GM12878 (cell line): ENCODE results near the gene ATF4. TPM values are rescaled to one million over a fixed set of nuclear protein-coding genes. Genes with fewer than 3 reads are reported as not detected.

Experiments used
- ATAC-seq: fragments of 200-7000 bp; cut with Tn5 transposase; 3 replicates; pipeline ENCODE4 v1.9.1; 2020; ENCODE audit warnings: mild to moderate bottlenecking, moderate library complexity
- BruUV-seq: library from RNA; stranded (reverse); fragments of 400-500 nt; replicated peaks from 2 replicates; lab custom pipeline; 2021; lab: Mats Ljungman, UMichigan
- CTCF ChIA-PET: fragments of 300-600 bp; sonication (Branson Sonifier 250); formaldehyde crosslinking; extraction: SDS; loops from one replicate; lab custom pipeline; 2021; ENCODE audit warnings: inconsistent platforms; lab: Yijun Ruan, JAX
- POLR2A ChIA-PET: fragments of 350-600 bp; formaldehyde crosslinking; extraction: SDS; loops from one replicate; lab custom pipeline; 2021; ENCODE audit warnings: inconsistent platforms; lab: Charles Lee
- RAD21 ChIA-PET: fragments of 300-600 bp; sonication (Branson Sonifier 250); formaldehyde crosslinking; loops from one replicate; lab custom pipeline; 2023; ENCODE audit warnings: antibody characterized with exemption; ENCODE audit not compliant: unreplicated experiment; lab: Charles Lee
- SMC1A ChIA-PET: fragments of 300-600 bp; sonication (Branson Sonifier 250); formaldehyde crosslinking; loops from one replicate; lab custom pipeline; 2023; ENCODE audit not compliant: unreplicated experiment, uncharacterized antibody; lab: Charles Lee
- DNase-seq: peaks from one replicate; pipeline ENCODE4 v3.0.0-alpha.2; 2011; ENCODE audit warnings: low read depth, low spot score
- FAIRE-seq: peaks from 3 replicates; lab custom pipeline; 2011; peaks lifted over from hg19 to GRCh38; lab: Jason Lieb, UNC
- H2AFZ ChIP-seq: 2 replicates; pipeline ENCODE4 v1.6.0; 2011; ENCODE audit warnings: low read depth, low read length, control low read depth; ENCODE audit not compliant: control insufficient read depth
- H3K27ac ChIP-seq: 2 replicates; pipeline ENCODE4 v1.5.1; 2011; ENCODE audit warnings: control low read depth; ENCODE audit not compliant: control insufficient read depth, insufficient read depth
- H3K27me3 ChIP-seq, 2 experiments: replicated peaks in 1 of 2; 2 replicates each; pipeline versions ENCODE4 v1.6.0 to v1.6.1; 2011; ENCODE audit warnings: low read length in 1 of 2; ENCODE audit not compliant: control insufficient read depth in 2 of 2, insufficient read depth in 2 of 2
- H3K36me3 ChIP-seq, 2 experiments: 2 replicates each; pipeline ENCODE4 v1.5.1; 2011; ENCODE audit warnings: low read length in 1 of 2; ENCODE audit not compliant: control insufficient read depth in 2 of 2, insufficient read depth in 2 of 2
- H3K4me1 ChIP-seq: 2 replicates; pipeline ENCODE4 v1.6.1; 2011; ENCODE audit warnings: mild to moderate bottlenecking, low read length, moderate library complexity, mixed read lengths; ENCODE audit not compliant: control insufficient read depth, insufficient read depth
- H3K4me2 ChIP-seq: 2 replicates; pipeline ENCODE4 v1.6.0; 2011; ENCODE audit warnings: control low read depth; ENCODE audit not compliant: control insufficient read depth, insufficient read depth
- H3K4me3 ChIP-seq: fragments of 200-600 bp; sonication (generic); 2 replicates; pipeline ENCODE4 v1.5.1; 2016
- H3K79me2 ChIP-seq: 2 replicates; pipeline ENCODE4 v1.6.0; 2011; ENCODE audit warnings: low read length; ENCODE audit not compliant: control insufficient read depth, insufficient read depth
- H3K9ac ChIP-seq: 2 replicates; pipeline ENCODE4 v1.8.0; 2011; ENCODE audit warnings: low read length, control low read depth, mixed read lengths; ENCODE audit not compliant: control insufficient read depth, insufficient read depth
- H3K9me3 ChIP-seq: replicated peaks from 3 replicates; pipeline ENCODE4 v1.5.1; 2011; ENCODE audit warnings: mild to moderate bottlenecking, low read length; ENCODE audit not compliant: control insufficient read depth, insufficient read depth
- H4K20me1 ChIP-seq: 2 replicates; pipeline ENCODE4 v1.6.0; 2011; ENCODE audit not compliant: control insufficient read depth, insufficient read depth
- CHD1 ChIP-seq: IDR thresholded peaks from 2 replicates; pipeline ENCODE4 v1.6.1; 2012; ENCODE audit warnings: low read depth, low read length, improper control_type of control experiment
- E4F1 ChIP-seq: fragments of 450-650 bp; IDR thresholded peaks from 2 replicates; pipeline ENCODE4 v1.6.1; 2018; ENCODE audit warnings: borderline replicate concordance, mild to moderate bottlenecking; ENCODE audit not compliant: partially characterized antibody
- ELK1 ChIP-seq: IDR thresholded peaks from 2 replicates; pipeline ENCODE4 v1.6.1; 2012; ENCODE audit warnings: low read depth, low read length, improper control_type of control experiment
- HDAC2 ChIP-seq: fragments of 200-600 bp; sonication (generic); IDR thresholded peaks from 2 replicates; pipeline ENCODE4 v1.6.1; 2017
- IKZF1 ChIP-seq: fragments of 450-650 bp; conservative IDR thresholded peaks from 2 replicates; pipeline ENCODE4 v1.6.1; 2017; ENCODE audit warnings: antibody characterized with exemption, mild to moderate bottlenecking
- NR2C1 ChIP-seq: fragments of 450-650 bp; IDR thresholded peaks from 2 replicates; pipeline ENCODE4 v1.6.1; 2017; ENCODE audit warnings: antibody characterized with exemption, mild to moderate bottlenecking, moderate library complexity
- NRF1 ChIP-seq: conservative IDR thresholded peaks from 2 replicates; pipeline ENCODE4 v1.6.1; 2011; ENCODE audit warnings: mild to moderate bottlenecking, low read depth, low read length, improper control_type of control experiment
- PAX5 ChIP-seq: IDR thresholded peaks from 2 replicates; pipeline ENCODE4 v1.6.1; 2011; ENCODE audit warnings: low read depth, low read length, borderline replicate concordance
- SP1 ChIP-seq: IDR thresholded peaks from one replicate; pipeline ENCODE4 v1.6.1; 2011; ENCODE audit warnings: low read depth, low read length
- SRF ChIP-seq, 2 experiments: IDR thresholded peaks; 2 replicates each; pipeline ENCODE4 v1.6.1; 2011; ENCODE audit warnings: low read depth in 2 of 2, low read length in 2 of 2, mild to moderate bottlenecking in 1 of 2, moderate library complexity in 1 of 2
- STAT3 ChIP-seq: IDR thresholded peaks from 2 replicates; pipeline ENCODE4 v1.6.1; 2011; ENCODE audit warnings: low read depth, low read length, improper control_type of control experiment
- USF2 ChIP-seq: IDR thresholded peaks from 2 replicates; pipeline ENCODE4 v1.6.1; 2011; ENCODE audit warnings: low read depth, low read length, improper control_type of control experiment, borderline replicate concordance
- WGBS: methylation state at CpG from one replicate; pipeline ENCODE4 v1.1.6; 2016; ENCODE audit warnings: low lambda C conversion rate; ENCODE audit not compliant: insufficient replicate concordance, insufficient coverage; ENCODE audit errors: missing lambda C conversion rate; 5-methylcytosine and 5-hydroxymethylcytosine counted together
- in situ Hi-C: fragments of 300-500 bp; cut with MboI; formaldehyde crosslinking; loops from 9 replicates; pipeline ENCODE4 v1.14.3; 2018; ENCODE audit warnings: mixed read lengths
- intact Hi-C: fragments of 100-400 bp; cut with micrococcal nuclease; formaldehyde crosslinking; loops from one replicate; pipeline ENCODE4 v1.14.2; 2022; ENCODE audit not compliant: unreplicated experiment
- polyA plus RNA-seq, 11 experiments: library from polyadenylated mRNA; depleted of rRNA in 4 of 11; unstranded in 6 of 11; stranded (reverse) in 5 of 11; fragments of >200 nt; fragmentation: Nextera tagmentation in 4 of 11; fragmentation: Illumina TruSeq in 1 of 11; extraction: Ambion mirVana in 4 of 11; extraction: Trizol in 1 of 11; gene quantifications; 1 replicate in 1 of 11; 2 replicates in 10 of 11; pipeline versions ENCODE4 v1.2.1 to v1.2.3, GENCODE V29; 2011 to 2016; ENCODE audit warnings: inconsistent platforms in 2 of 11, missing spikeins in 2 of 11, low read depth in 1 of 11
- total RNA-seq, 4 experiments: library from RNA; depleted of rRNA in 3 of 4; stranded (reverse); fragments of >200 nt in 3 of 4; fragmentation: Illumina TruSeq in 1 of 4; extraction: Trizol in 1 of 4; gene quantifications; 2 replicates each; pipeline versions ENCODE4 v1.2.1 to v1.2.3, GENCODE V29; 2013 to 2021
- TF ChIP-seq, protein P1 (sequence below): fragments of 450-650 bp; IDR thresholded peaks from 2 replicates; pipeline ENCODE4 v1.6.1; 2017; ENCODE audit warnings: low read depth, mild to moderate bottlenecking, moderate library complexity
- TF ChIP-seq, protein P2 (sequence below): IDR thresholded peaks from 2 replicates; pipeline ENCODE4 v1.6.1; 2011; ENCODE audit warnings: borderline replicate concordance, low read depth, mild to moderate bottlenecking, moderate library complexity, mixed read lengths, low read length; ENCODE audit not compliant: insufficient read depth; ENCODE audit errors: extremely low read length

ATF4 gene
- total and polyA plus RNA-seq, 10 of the 15 experiments (the other 5 are each of a cell fraction or from before 2014, with no cell fraction given), result 88.3 to 605 (median 320) TPM

- Histone ChIP-seq H3K9me3 (no peaks in the 10 kb centered on the region), H3K4me1 (peaks cover 30% of the 10 kb centered on the region), H4K20me1 (no peaks in the 10 kb centered on the region; the same call in 1 of the 2 replicates), H3K79me2 (peaks cover 35% of the 10 kb centered on the region), H3K27ac (no peak overlapping the region), H3K9ac (no peak overlapping the region), H3K4me2 (no peak overlapping the region), H3K27me3 (no peaks in the 10 kb centered on the region), H3K4me3 (no peak overlapping the region), H3K36me3 (peaks cover 5 to 36% of the 10 kb centered on the region in 2 experiments; a peak in 3 of 4 replicates), H2AFZ (no peak overlapping the region)
- ATAC-seq (no peak), FAIRE-seq (no peak), DNase-seq (no peak)
- no TSS peak for BruUV-seq
- intact Hi-C loops, result no loop called here
- POLR2A ChIA-PET, result interaction anchor here (0.6 to 5.0 kb wide), 5 partner anchors 15 to 489 kb away, joined by 3 to 38 read pairs (median 6); no protein-coding TSS in a partner anchor
- SMC1A ChIA-PET, result interaction anchor here (1.4 to 3.7 kb wide), 6 partner anchors 10 to 36 kb away, joined by 3 to 21 read pairs (median 10); no protein-coding TSS in a partner anchor
- in situ Hi-C loops, result no loop called here
- WGBS, result 95% methylated on average over 5 of the region's 5 CpGs
- RAD21 ChIA-PET, result interaction anchor here (0.8 to 4.3 kb wide), 6 partner anchors 10 to 156 kb away, joined by 3 to 27 read pairs (median 4); no protein-coding TSS in a partner anchor
- CTCF ChIA-PET, result interaction anchor here (0.7 to 3.7 kb wide), 8 partner anchors 16 to 131 kb away, joined by 3 to 15 read pairs (median 4); partner anchors contain the start of gene TAB1
- TF ChIP-seq ELK1 (no peak), IKZF1 (no peak), CHD1 (no peak), NR2C1 (no peak), E4F1 (no peak), USF2 (no peak), STAT3 (no peak), SRF (IDR thresholded peaks at IDR 0.05; ENCODE audit: low read depth in 2 of 2, low read length in 2 of 2) (no peak), SP1 (no peak), PAX5 (no peak), NRF1 (no peak), HDAC2 (no peak)
- TF ChIP-seq, protein P1, sequence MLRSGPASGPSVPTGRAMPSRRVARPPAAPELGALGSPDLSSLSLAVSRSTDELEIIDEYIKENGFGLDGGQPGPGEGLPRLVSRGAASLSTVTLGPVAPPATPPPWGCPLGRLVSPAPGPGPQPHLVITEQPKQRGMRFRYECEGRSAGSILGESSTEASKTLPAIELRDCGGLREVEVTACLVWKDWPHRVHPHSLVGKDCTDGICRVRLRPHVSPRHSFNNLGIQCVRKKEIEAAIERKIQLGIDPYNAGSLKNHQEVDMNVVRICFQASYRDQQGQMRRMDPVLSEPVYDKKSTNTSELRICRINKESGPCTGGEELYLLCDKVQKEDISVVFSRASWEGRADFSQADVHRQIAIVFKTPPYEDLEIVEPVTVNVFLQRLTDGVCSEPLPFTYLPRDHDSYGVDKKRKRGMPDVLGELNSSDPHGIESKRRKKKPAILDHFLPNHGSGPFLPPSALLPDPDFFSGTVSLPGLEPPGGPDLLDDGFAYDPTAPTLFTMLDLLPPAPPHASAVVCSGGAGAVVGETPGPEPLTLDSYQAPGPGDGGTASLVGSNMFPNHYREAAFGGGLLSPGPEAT, result no peak
- TF ChIP-seq, protein P2, sequence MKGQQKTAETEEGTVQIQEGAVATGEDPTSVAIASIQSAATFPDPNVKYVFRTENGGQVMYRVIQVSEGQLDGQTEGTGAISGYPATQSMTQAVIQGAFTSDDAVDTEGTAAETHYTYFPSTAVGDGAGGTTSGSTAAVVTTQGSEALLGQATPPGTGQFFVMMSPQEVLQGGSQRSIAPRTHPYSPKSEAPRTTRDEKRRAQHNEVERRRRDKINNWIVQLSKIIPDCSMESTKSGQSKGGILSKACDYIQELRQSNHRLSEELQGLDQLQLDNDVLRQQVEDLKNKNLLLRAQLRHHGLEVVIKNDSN, result no peak
Measured at GRCh38 chr22:39473851-39474250, 46.5 kb upstream of the ATF4 start.
